BJ (cell line): Measurements from ENCODE around the gene GADD45B. TPM values are rescaled to one million over a fixed set of nuclear protein-coding genes. Genes with fewer than 3 reads are reported as not detected.
A peak's percentile ranks its signal among the peaks of the same experiment; 100 is the strongest.

Experiments used
- CTCF ChIA-PET: fragments of 350-600 bp; formaldehyde crosslinking; extraction: SDS; loops from one replicate; lab custom pipeline; 2021; ENCODE audit warnings: antibody characterized with exemption, inconsistent platforms; lab: Yijun Ruan, JAX
- POLR2A ChIA-PET: fragments of 300-600 bp; sonication (Branson Sonifier 250); formaldehyde crosslinking; extraction: SDS; loops from one replicate; lab custom pipeline; 2021; ENCODE audit warnings: antibody characterized with exemption; lab: Charles Lee
- DNase-seq: peaks from one replicate; pipeline ENCODE4 v3.0.0-alpha.2; 2011; ENCODE audit warnings: low read depth
- H3K27me3 ChIP-seq: 2 replicates; pipeline ENCODE4 v1.6.0; 2011; ENCODE audit warnings: low read length; ENCODE audit not compliant: control insufficient read depth, insufficient read depth
- H3K36me3 ChIP-seq: 2 replicates; pipeline ENCODE4 v1.5.1; 2011; ENCODE audit warnings: low read length; ENCODE audit not compliant: control insufficient read depth, insufficient read depth
- H3K4me3 ChIP-seq: 2 replicates; pipeline ENCODE4 v1.5.1; 2011; ENCODE audit warnings: low read depth, mild to moderate bottlenecking, control low read depth, low read length
- CTCF ChIP-seq: IDR thresholded peaks from 2 replicates; pipeline ENCODE4 v1.5.1; 2011; ENCODE audit warnings: low read depth, mild to moderate bottlenecking, control low read depth, inconsistent platforms, low read length, moderate library complexity; ENCODE audit not compliant: insufficient read depth
- polyA plus RNA-seq: library from polyadenylated mRNA; depleted of rRNA; stranded (reverse); fragments of >200 nt; gene quantifications from 2 replicates; pipeline ENCODE4 v1.2.3, GENCODE V29; 2011

The GADD45B gene
- polyA plus RNA-seq, 1 experiment = 69.8 TPM

DNA sequence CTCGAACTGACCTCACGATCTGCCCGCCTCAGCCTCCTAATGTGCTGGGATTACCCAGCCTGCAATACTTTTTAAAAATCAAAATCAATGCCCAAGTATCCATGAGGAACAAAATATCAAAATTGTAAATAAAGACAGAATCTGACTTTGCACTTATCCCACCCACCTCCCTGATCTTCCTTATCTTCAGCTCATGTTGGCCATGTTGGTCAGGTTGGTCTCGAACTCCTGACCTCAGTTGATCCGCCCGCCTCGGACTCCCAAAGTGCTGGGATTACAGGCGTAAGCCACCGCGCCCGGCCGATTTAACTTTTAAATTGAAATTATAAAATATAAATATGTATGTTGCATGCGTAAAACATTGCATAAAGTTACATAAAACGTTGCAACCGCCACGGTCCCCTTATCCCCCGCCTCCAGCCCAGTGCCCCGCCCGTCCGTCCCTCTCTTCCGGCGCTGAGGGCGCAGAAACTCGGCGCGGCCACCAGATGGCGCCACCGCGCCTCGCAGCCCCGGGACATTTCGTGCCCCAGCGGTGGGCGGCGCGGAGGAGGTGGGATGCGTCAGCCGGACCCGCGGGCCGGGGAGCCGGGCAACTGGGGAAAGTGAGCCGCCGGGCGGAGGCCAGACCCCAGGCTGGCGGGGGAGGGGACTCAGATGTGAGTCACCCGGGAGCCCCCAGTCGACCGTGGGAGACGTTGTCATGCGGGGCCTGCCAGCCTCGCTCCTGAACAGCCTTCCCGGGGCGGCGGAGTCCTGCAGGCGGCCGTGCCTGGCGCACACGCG lies 1.5 kb upstream of the GADD45B start:
- Histone ChIP-seq H3K36me3 (peaks cover 8% of the 10 kb centered on the region), H3K27me3 (no peaks in the 10 kb centered on the region), H3K4me3 (peak overlapping the region; percentile 60)
- ChIA-PET CTCF (interaction anchor here (0.8 to 4.2 kb wide), 17 partner anchors 11 to 162 kb away, joined by 3 to 65 read pairs (median 5); no protein-coding TSS in a partner anchor), POLR2A (interaction anchor here (1.6 kb wide), 1 partner anchor 69 kb away, joined by 18 read pairs; no protein-coding TSS in a partner anchor)
- no peak for DNase-seq
- TF ChIP-seq CTCF = peak; percentile 85

GRCh38 chr19:2475018-2475701 lies 767 bp upstream of the GADD45B start:
- no peaks in the 10 kb centered on the region for H3K27me3 ChIP-seq
- peak overlapping the region; percentile 60 for H3K4me3 ChIP-seq
- ChIA-PET POLR2A (interaction anchor here (0.6 to 2.3 kb wide), 14 partner anchors 10 to 580 kb away, joined by 3 to 41 read pairs (median 8); partner anchors contain the start of gene LMNB2), CTCF (interaction anchor here (0.9 to 4.2 kb wide), 14 partner anchors 13 to 161 kb away, joined by 4 to 65 read pairs (median 8); no protein-coding TSS in a partner anchor)
- no peak for TF ChIP-seq CTCF
- no peak for DNase-seq
- peaks cover 8% of the 10 kb centered on the region for H3K36me3 ChIP-seq

DNA sequence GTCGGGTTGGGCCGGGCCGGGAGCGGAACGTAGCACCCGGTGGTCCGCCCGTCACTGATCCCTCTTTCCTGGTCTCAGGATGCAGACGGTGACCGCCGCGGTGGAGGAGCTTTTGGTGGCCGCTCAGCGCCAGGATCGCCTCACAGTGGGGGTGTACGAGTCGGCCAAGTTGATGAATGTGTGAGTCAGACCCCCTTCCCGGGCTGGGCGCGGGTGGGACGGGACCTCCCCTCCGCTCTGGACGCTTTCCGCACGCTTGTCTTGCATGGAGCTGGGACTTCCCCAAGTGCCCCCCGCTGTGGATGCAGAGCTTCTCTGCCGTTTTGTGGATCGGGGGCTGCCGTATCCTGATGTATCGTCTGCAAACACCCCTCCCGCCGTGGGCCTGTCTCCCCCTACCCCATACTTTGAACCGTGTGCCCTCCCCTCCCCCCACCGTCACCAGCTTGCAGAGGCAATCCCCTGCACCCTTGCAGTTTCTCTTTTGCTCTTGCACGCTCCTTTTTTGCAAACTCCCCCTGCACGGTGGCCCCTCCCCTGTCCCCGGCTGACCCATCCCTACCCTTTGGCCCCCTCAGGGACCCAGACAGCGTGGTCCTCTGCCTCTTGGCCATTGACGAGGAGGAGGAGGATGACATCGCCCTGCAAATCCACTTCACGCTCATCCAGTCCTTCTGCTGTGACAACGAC lies 669 bp downstream of the GADD45B start:
- CTCF ChIA-PET = interaction anchor here (0.8 to 4.2 kb wide), 21 partner anchors 12 to 160 kb away, joined by 3 to 65 read pairs (median 5); no protein-coding TSS in a partner anchor
- H3K36me3 ChIP-seq = peaks cover 8% of the 10 kb centered on the region

DNA sequence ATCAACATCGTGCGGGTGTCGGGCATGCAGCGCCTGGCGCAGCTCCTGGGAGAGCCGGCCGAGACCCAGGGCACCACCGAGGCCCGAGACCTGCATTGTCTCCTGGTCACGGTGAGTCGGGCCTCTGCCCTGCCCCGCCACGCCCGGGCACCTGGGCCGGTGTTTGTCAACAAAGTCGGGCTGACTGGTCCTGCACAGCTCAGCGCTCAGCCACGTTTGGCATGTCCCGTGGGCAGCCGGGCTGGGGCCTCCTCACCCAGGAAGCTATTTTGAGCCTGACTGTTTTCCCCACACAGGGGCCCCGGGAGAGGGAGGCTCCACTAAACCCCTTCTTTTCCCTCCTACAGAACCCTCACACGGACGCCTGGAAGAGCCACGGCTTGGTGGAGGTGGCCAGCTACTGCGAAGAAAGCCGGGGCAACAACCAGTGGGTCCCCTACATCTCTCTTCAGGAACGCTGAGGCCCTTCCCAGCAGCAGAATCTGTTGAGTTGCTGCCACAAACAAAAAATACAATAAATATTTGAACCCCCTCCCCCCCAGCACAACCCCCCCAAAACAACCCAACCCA lies 1.3 kb downstream of the GADD45B start:
- ChIA-PET CTCF (interaction anchor here (0.9 to 4.2 kb wide), 14 partner anchors 11 to 157 kb away, joined by 3 to 65 read pairs (median 4); no protein-coding TSS in a partner anchor), POLR2A (interaction anchor here (0.9 to 2.3 kb wide), 8 partner anchors 14 to 162 kb away, joined by 3 to 41 read pairs (median 12); no protein-coding TSS in a partner anchor)
- H3K27me3 ChIP-seq = no peaks in the 10 kb centered on the region
- DNase-seq = no peak
- H3K4me3 ChIP-seq = peak overlapping the region; percentile 70
- no peak for TF ChIP-seq CTCF
- peaks cover 8% of the 10 kb centered on the region for H3K36me3 ChIP-seq

More for the DNA sequence above, 669 bp downstream of the GADD45B start:
- no peak for DNase-seq
- H3K27me3 ChIP-seq = no peaks in the 10 kb centered on the region
- no peak for TF ChIP-seq CTCF
- H3K4me3 ChIP-seq = peak overlapping the region; percentile 70
- POLR2A ChIA-PET = interaction anchor here (0.5 to 2.3 kb wide), 12 partner anchors 14 to 559 kb away, joined by 3 to 41 read pairs (median 8); no protein-coding TSS in a partner anchor
